Vagina (tissue), 2 donors: Measurements from ENCODE around the gene WIZ. TPM values are rescaled to one million over a fixed set of nuclear protein-coding genes. Genes with fewer than 3 reads are reported as not detected.

Experiments
- DNase-seq, 2 donors: peaks; one replicate each; pipeline ENCODE4 v3.0.0-alpha.2; 2017; ENCODE audit errors: extremely low spot score in 2 of 2
- H3K27ac ChIP-seq: fragments of 200-600 bp; sonication (generic); one replicate; pipeline ENCODE4 v1.5.1; 2019
- H3K27me3 ChIP-seq: fragments of 200-600 bp; sonication (generic); one replicate; pipeline ENCODE4 v1.5.1; 2019
- H3K36me3 ChIP-seq, 2 donors: fragments of 200-600 bp; sonication (generic); one replicate each; pipeline ENCODE4 v1.5.1; 2017 to 2019
- H3K4me1 ChIP-seq: fragments of 200-600 bp; sonication (generic); one replicate; pipeline ENCODE4 v1.5.1; 2019
- H3K4me3 ChIP-seq, 2 donors: fragments of 200-600 bp; sonication (generic); 1 replicate in 1 of 2; 2 replicates in 1 of 2; pipeline ENCODE4 v1.5.1; 2016 to 2019
- H3K9me3 ChIP-seq: fragments of 200-600 bp; sonication (generic); one replicate; pipeline ENCODE4 v1.5.1; 2019
- POLR2A ChIP-seq, 2 donors: fragments of 450-650 bp; IDR thresholded peaks; one replicate each; pipeline ENCODE4 v1.6.1; 2017; ENCODE audit warnings: antibody characterized with exemption in 2 of 2, mild to moderate bottlenecking in 2 of 2, moderate library complexity in 2 of 2
- POLR2AphosphoS5 ChIP-seq, 2 donors: sonication (generic); formaldehyde crosslinking; IDR thresholded peaks; one replicate each; pipeline ENCODE4 v1.9.0; 2017; ENCODE audit warnings: antibody characterized with exemption in 2 of 2, mild to moderate bottlenecking in 2 of 2, low read depth in 1 of 2; ENCODE audit not compliant: insufficient read depth in 1 of 2
- intact Hi-C: fragments of 100-400 bp; cut with DNase I; formaldehyde crosslinking; loops from one replicate; pipeline ENCODE4 v1.15.1; 2023
- total RNA-seq: library from RNA; depleted of rRNA; stranded (reverse); fragments of >200 nt; gene quantifications from one replicate; pipeline ENCODE4 v1.2.3, GENCODE V29; 2016
- TF ChIP-seq, protein P1 (sequence below), 3 experiments: fragments of 450-650 bp in 2 of 3; fragments of 200-600 bp in 1 of 3; sonication (generic) in 1 of 3; IDR thresholded peaks; one replicate each; pipeline ENCODE4 v1.5.1; 2017 to 2019; ENCODE audit warnings: antibody characterized with exemption in 3 of 3, mild to moderate bottlenecking in 2 of 3, moderate library complexity in 2 of 3

Gene WIZ
- total RNA-seq, 1 donor from 2014 or later, result 44.4 TPM

DNA sequence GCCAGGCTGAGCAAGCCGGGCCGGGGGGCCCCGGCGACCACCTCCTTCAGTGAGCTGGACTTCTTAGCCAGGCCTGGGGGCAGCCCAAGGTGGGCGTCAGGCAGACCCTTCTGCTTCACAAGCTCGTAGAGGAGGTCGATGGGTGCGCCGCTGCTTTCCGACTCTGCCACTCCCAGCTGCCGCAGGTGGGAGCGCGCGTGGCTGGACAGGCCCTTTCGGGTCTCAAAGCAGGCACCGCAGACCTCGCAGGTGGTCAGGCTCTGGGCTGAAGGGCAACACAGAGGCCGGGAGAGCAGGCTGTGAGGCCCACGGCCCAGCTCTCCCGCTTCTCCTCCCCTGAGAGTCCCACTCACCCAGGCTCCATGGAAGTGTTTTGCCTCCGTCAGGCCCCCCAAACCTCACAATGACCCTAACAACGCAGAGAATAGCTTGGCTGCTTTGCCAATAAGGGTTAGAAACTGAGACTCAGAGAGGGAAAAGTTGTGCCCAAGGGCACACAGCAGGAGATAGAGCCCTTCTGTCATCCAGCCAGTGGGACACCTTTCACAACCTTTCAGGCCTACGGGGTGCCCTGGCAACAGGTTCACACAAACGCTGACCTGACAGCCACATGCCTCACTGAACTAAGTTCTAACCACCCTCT lies 19.8 kb downstream of the WIZ start:
- intact Hi-C loops, result loop anchor here (10.0 kb wide), 1 partner anchor 165 kb away; no protein-coding TSS in a partner anchor
- Histone ChIP-seq H3K9me3 (no peaks in the 10 kb centered on the region), H3K4me1 (peaks cover 43% of the 10 kb centered on the region), H3K27me3 (no peaks in the 10 kb centered on the region), H3K27ac (no peak overlapping the region), H3K4me3 (no peak overlapping the region), H3K36me3 (peaks cover 0 to 21% of the 10 kb centered on the region in 2 donors)
- no peak for DNase-seq
- TF ChIP-seq, protein P1, sequence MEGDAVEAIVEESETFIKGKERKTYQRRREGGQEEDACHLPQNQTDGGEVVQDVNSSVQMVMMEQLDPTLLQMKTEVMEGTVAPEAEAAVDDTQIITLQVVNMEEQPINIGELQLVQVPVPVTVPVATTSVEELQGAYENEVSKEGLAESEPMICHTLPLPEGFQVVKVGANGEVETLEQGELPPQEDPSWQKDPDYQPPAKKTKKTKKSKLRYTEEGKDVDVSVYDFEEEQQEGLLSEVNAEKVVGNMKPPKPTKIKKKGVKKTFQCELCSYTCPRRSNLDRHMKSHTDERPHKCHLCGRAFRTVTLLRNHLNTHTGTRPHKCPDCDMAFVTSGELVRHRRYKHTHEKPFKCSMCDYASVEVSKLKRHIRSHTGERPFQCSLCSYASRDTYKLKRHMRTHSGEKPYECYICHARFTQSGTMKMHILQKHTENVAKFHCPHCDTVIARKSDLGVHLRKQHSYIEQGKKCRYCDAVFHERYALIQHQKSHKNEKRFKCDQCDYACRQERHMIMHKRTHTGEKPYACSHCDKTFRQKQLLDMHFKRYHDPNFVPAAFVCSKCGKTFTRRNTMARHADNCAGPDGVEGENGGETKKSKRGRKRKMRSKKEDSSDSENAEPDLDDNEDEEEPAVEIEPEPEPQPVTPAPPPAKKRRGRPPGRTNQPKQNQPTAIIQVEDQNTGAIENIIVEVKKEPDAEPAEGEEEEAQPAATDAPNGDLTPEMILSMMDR (IDR thresholded peaks at IDR 0.05), result no peak
- TF ChIP-seq POLR2AphosphoS5 (IDR thresholded peaks at IDR 0.05; ENCODE audit: insufficient read depth in 1 of 2, low read depth in 1 of 2) (no peak), POLR2A (IDR thresholded peaks at IDR 0.05) (no peak)

- no peak for DNase-seq
- peaks cover 43% of the 10 kb centered on the region for H3K4me1 ChIP-seq
- TF ChIP-seq POLR2AphosphoS5 (IDR thresholded peaks at IDR 0.05; ENCODE audit: insufficient read depth in 1 of 2, low read depth in 1 of 2) (no peak), POLR2A (IDR thresholded peaks at IDR 0.05) (no peak)
- TF ChIP-seq, protein P1 (IDR thresholded peaks at IDR 0.05), result no peak
- H3K9me3 ChIP-seq, result no peaks in the 10 kb centered on the region
- H3K36me3 ChIP-seq, result peaks cover 0 to 29% of the 10 kb centered on the region in 2 donors
- no peak overlapping the region for H3K4me3 ChIP-seq
- intact Hi-C loops, result no loop called here
- no peaks in the 10 kb centered on the region for H3K27me3 ChIP-seq
- H3K27ac ChIP-seq, result no peak overlapping the region
Measured at GRCh38 chr19:15428956-15429824, 20.6 kb downstream of the WIZ start.

DNA sequence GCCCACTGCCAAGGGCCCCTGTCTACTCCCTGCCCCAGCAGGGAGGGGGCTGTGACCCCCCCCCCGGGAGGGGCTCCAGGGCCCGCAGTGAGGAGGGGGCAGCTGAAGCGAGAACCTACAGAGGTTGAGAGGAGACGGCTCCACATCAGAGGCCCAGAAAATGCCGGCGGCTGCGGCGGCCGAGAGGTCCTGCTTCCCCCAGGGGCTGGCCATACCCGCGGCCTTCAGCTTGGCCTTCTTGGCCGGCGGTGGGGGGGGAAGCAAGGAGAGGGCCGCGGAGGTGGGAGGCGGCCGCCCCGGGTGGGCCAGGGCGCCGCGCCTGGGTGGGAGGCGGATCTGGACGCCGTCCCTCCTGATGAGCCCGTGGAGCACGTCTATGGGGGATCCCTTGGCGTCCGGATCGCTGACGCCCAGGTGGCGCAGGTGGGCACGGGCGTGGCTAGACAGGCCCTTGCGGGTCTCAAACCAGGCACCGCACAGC lies 21.7 kb downstream of the WIZ start:
- Histone ChIP-seq H3K9me3 (no peaks in the 10 kb centered on the region), H3K4me1 (peaks cover 36% of the 10 kb centered on the region), H3K4me3 (no peak overlapping the region), H3K27me3 (no peaks in the 10 kb centered on the region), H3K27ac (no peak overlapping the region), H3K36me3 (peaks cover 0 to 40% of the 10 kb centered on the region in 2 donors)
- TF ChIP-seq, protein P1 (IDR thresholded peaks at IDR 0.05), result no peak
- TF ChIP-seq POLR2A (IDR thresholded peaks at IDR 0.05) (no peak), POLR2AphosphoS5 (IDR thresholded peaks at IDR 0.05; ENCODE audit: insufficient read depth in 1 of 2, low read depth in 1 of 2) (no peak)
- intact Hi-C loops, result no loop called here
- DNase-seq, result no peak

DNA sequence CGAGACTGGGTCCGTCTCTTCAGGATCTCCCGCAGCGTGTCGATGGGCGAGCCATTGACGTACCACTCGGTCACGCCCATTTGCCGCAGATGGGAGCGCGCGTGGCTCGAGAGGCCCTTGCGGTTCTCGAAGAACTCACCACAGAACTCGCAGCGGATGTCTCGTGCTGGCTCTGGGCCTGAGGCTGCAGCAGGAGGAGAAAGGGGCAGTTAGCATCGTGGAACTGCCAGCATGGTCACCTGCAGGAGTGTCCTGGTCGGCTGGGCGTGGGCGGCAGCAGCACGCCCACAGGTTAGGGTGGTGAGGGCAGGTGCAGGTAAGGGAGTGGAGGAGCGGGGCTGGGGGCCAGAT lies 22.4 kb downstream of the WIZ start:
- peaks cover 41% of the 10 kb centered on the region for H3K4me1 ChIP-seq
- DNase-seq, result no peak
- H3K36me3 ChIP-seq, result peaks cover 0 to 47% of the 10 kb centered on the region in 2 donors
- H3K4me3 ChIP-seq, result no peak overlapping the region
- H3K27ac ChIP-seq, result no peak overlapping the region
- intact Hi-C loops, result no loop called here
- TF ChIP-seq POLR2A (IDR thresholded peaks at IDR 0.05) (no peak), POLR2AphosphoS5 (IDR thresholded peaks at IDR 0.05; ENCODE audit: insufficient read depth in 1 of 2, low read depth in 1 of 2) (no peak)
- TF ChIP-seq, protein P1 (IDR thresholded peaks at IDR 0.05), result no peak
- H3K27me3 ChIP-seq, result no peaks in the 10 kb centered on the region
- no peaks in the 10 kb centered on the region for H3K9me3 ChIP-seq
